KMS-11 (cell line): ENCODE data around the gene ATP10B.
A peak's percentile ranks its signal among the peaks of the same experiment; 100 is the strongest.

Source experiments
- H2AFZ ChIP-seq: fragments of 200-600 bp; sonication (generic); 2 replicates; pipeline ENCODE4 v1.6.1; 2016; ENCODE audit warnings: antibody characterized with exemption, mixed run types, low read depth
- H3K27ac ChIP-seq: fragments of 200-600 bp; sonication (generic); 2 replicates; pipeline ENCODE4 v1.6.1; 2016; ENCODE audit warnings: mild to moderate bottlenecking, mixed run types
- H3K27me3 ChIP-seq: fragments of 200-600 bp; sonication (generic); 2 replicates; pipeline ENCODE4 v1.6.1; 2017; ENCODE audit warnings: mild to moderate bottlenecking, low read depth, mixed run types, moderate library complexity; ENCODE audit not compliant: insufficient read depth
- H3K36me3 ChIP-seq: fragments of 200-600 bp; sonication (generic); 2 replicates; pipeline ENCODE4 v1.6.1; 2017; ENCODE audit warnings: mild to moderate bottlenecking, mixed run types; ENCODE audit not compliant: insufficient read depth
- H3K4me1 ChIP-seq: fragments of 200-600 bp; sonication (generic); 2 replicates; pipeline ENCODE4 v1.6.1; 2016; ENCODE audit warnings: mild to moderate bottlenecking, low read depth, mixed run types; ENCODE audit not compliant: poor library complexity, severe bottlenecking
- H3K4me2 ChIP-seq: fragments of 200-600 bp; sonication (generic); 2 replicates; pipeline ENCODE4 v1.7.0; 2016; ENCODE audit warnings: mild to moderate bottlenecking, mixed run types
- H3K4me3 ChIP-seq: fragments of 200-600 bp; sonication (generic); IDR thresholded peaks from 2 replicates; pipeline ENCODE4 v1.6.1; 2017; ENCODE audit warnings: low read depth, low read length, mixed read lengths; ENCODE audit not compliant: insufficient read depth
- H3K79me2 ChIP-seq: fragments of 200-600 bp; sonication (generic); 2 replicates; pipeline ENCODE4 v1.6.1; 2016; ENCODE audit warnings: low read depth, mixed run types; ENCODE audit not compliant: insufficient read depth
- H3K9ac ChIP-seq: fragments of 200-600 bp; sonication (generic); 2 replicates; pipeline ENCODE4 v1.6.1; 2016; ENCODE audit warnings: mild to moderate bottlenecking, mixed run types
- H4K20me1 ChIP-seq: fragments of 200-600 bp; sonication (generic); 2 replicates; pipeline ENCODE4 v1.6.1; 2016; ENCODE audit warnings: mild to moderate bottlenecking, mixed run types; ENCODE audit not compliant: insufficient read depth
- TF ChIP-seq, protein P1 (sequence below): fragments of 200-600 bp; sonication (generic); conservative IDR thresholded peaks from 2 replicates; pipeline ENCODE4 v1.6.1; 2017; ENCODE audit warnings: low read depth, mild to moderate bottlenecking, antibody characterized with exemption, low read length, moderate library complexity, mixed read lengths

Gene ATP10B

DNA sequence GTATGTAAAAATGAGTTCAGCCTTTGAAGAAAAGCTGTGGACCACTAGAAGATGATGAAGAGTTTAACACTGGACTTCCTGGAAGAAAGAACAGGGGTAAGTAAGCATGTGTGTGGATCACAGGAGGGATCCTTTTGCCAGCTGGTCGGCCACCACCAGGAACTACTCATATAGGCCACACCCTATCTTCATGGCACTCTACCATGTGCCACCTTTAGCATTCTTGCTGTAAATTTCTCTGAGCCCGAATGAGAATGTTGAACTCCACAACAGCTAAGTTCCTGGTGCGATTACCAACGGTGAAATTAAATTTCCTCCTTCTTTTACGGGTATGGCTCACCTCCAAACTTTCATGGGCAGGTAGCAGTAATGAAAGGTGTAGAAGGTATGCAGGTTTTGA lies 102.3 kb downstream of the ATP10B start:
- Histone ChIP-seq H3K27ac (peak overlapping the region; percentile 94), H2AFZ (no peak overlapping the region), H4K20me1 (no peaks in the 10 kb centered on the region), H3K4me1 (peaks cover 78% of the 10 kb centered on the region), H3K4me2 (peak overlapping the region; percentile 68), H3K9ac (peak overlapping the region; percentile 4; the same call in 1 of the 2 replicates), H3K79me2 (no peaks in the 10 kb centered on the region), H3K36me3 (no peaks in the 10 kb centered on the region), H3K4me3 (no peak overlapping the region), H3K27me3 (no peaks in the 10 kb centered on the region)
- TF ChIP-seq, protein P1, sequence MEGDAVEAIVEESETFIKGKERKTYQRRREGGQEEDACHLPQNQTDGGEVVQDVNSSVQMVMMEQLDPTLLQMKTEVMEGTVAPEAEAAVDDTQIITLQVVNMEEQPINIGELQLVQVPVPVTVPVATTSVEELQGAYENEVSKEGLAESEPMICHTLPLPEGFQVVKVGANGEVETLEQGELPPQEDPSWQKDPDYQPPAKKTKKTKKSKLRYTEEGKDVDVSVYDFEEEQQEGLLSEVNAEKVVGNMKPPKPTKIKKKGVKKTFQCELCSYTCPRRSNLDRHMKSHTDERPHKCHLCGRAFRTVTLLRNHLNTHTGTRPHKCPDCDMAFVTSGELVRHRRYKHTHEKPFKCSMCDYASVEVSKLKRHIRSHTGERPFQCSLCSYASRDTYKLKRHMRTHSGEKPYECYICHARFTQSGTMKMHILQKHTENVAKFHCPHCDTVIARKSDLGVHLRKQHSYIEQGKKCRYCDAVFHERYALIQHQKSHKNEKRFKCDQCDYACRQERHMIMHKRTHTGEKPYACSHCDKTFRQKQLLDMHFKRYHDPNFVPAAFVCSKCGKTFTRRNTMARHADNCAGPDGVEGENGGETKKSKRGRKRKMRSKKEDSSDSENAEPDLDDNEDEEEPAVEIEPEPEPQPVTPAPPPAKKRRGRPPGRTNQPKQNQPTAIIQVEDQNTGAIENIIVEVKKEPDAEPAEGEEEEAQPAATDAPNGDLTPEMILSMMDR = no peak

- Histone ChIP-seq H3K27me3 (no peaks in the 10 kb centered on the region), H3K9ac (peak overlapping the region; percentile 4; the same call in 1 of the 2 replicates), H3K4me3 (no peak overlapping the region), H3K4me1 (peaks cover 84% of the 10 kb centered on the region), H3K4me2 (peak overlapping the region; percentile 68), H2AFZ (no peak overlapping the region), H3K79me2 (no peaks in the 10 kb centered on the region), H3K27ac (peak overlapping the region; percentile 94), H3K36me3 (no peaks in the 10 kb centered on the region), H4K20me1 (no peaks in the 10 kb centered on the region)
- TF ChIP-seq, protein P1 = no peak
These were observed 103.0 kb downstream of the ATP10B start for GRCh38 chr5:160749026-160749425.

GRCh38 chr5:160747987-160748386 lies 104.0 kb downstream of the ATP10B start:
- no peak overlapping the region for H3K4me3 ChIP-seq
- H4K20me1 ChIP-seq = no peaks in the 10 kb centered on the region
- H3K27me3 ChIP-seq = no peaks in the 10 kb centered on the region
- peak overlapping the region; percentile 68 for H3K4me2 ChIP-seq
- H3K9ac ChIP-seq = peak overlapping the region; percentile 36; the same call in 1 of the 2 replicates
- peak overlapping the region; percentile 94 for H3K27ac ChIP-seq
- no peaks in the 10 kb centered on the region for H3K79me2 ChIP-seq
- TF ChIP-seq, protein P1 = no peak
- no peaks in the 10 kb centered on the region for H3K36me3 ChIP-seq
- H3K4me1 ChIP-seq = peaks cover 95% of the 10 kb centered on the region
- peak overlapping the region; percentile 22; the same call in 1 of the 2 replicates for H2AFZ ChIP-seq

- peak overlapping the region; percentile 57 for H3K4me2 ChIP-seq
These were observed 104.5 kb downstream of the ATP10B start for GRCh38 chr5:160747559-160747958.

More at GRCh38 chr5:160747559-160747958, 104.5 kb downstream of the ATP10B start:
- Histone ChIP-seq H3K79me2 (no peaks in the 10 kb centered on the region), H3K27ac (peak overlapping the region; percentile 94), H3K9ac (peak overlapping the region; percentile 18; the same call in 1 of the 2 replicates), H3K27me3 (no peaks in the 10 kb centered on the region), H3K4me1 (peaks cover 98% of the 10 kb centered on the region), H3K36me3 (no peaks in the 10 kb centered on the region), H2AFZ (no peak overlapping the region; the same call in 1 of the 2 replicates), H3K4me3 (no peak overlapping the region), H4K20me1 (no peaks in the 10 kb centered on the region)
- TF ChIP-seq, protein P1 = no peak
